WTC11 (cell line): ENCODE data around the gene BHMT2.

Experiments
- CTCF ChIP-seq: fragments of 200-600 bp; IDR thresholded peaks from 2 replicates; pipeline ENCODE4 v1.8.0; 2022; ENCODE audit warnings: antibody characterized with exemption
- E2F1 ChIP-seq: sonication (generic); formaldehyde crosslinking; IDR thresholded peaks from 2 replicates; pipeline ENCODE4 v1.8.0; 2022; ENCODE audit warnings: mild to moderate bottlenecking, missing genetic modification reagents
- GABPB1 ChIP-seq: sonication (generic); formaldehyde crosslinking; IDR thresholded peaks from 2 replicates; pipeline ENCODE4 v1.8.1; 2023; ENCODE audit warnings: mild to moderate bottlenecking, missing genetic modification reagents
- NFYB ChIP-seq: sonication (generic); formaldehyde crosslinking; conservative IDR thresholded peaks from 2 replicates; pipeline ENCODE4 v1.8.0; 2022; ENCODE audit warnings: low read depth, missing genetic modification reagents
- TCF7 ChIP-seq: sonication (generic); formaldehyde crosslinking; IDR thresholded peaks from 2 replicates; pipeline ENCODE4 v1.8.0; 2022; ENCODE audit warnings: mild to moderate bottlenecking, low read depth, missing genetic modification reagents, moderate library complexity
- ZNF219 ChIP-seq: sonication (generic); formaldehyde crosslinking; IDR thresholded peaks from 2 replicates; pipeline ENCODE4 v1.8.0; 2023; ENCODE audit warnings: missing genetic modification reagents, mild to moderate bottlenecking, borderline replicate concordance

GRCh38 chr5:79093762-79094161 is 24.2 kb downstream of the BHMT2 start:
- TF ChIP-seq CTCF, result no peak
- no peak for TF ChIP-seq E2F1 (CRISPR knock-in tag)
- no peak for TF ChIP-seq GABPB1
- TF ChIP-seq TCF7 (CRISPR knock-in tag), result no peak
- no peak for TF ChIP-seq NFYB
- no peak for TF ChIP-seq ZNF219
